Astrocyte (in vitro differentiated cells and primary cell): ENCODE results near the gene RIMS4. TPM values are rescaled to one million over a fixed set of nuclear protein-coding genes. Genes with fewer than 3 reads are reported as not detected.

Experiments used
- DNase-seq: peaks from one replicate; pipeline ENCODE4 v3.0.0-alpha.2; 2010; ENCODE audit warnings: low read depth
- FAIRE-seq: peaks from 2 replicates; lab custom pipeline; 2011; peaks lifted over from hg19 to GRCh38; lab: Jason Lieb, UNC
- H2AFZ ChIP-seq: 2 replicates; pipeline ENCODE4 v1.6.0; 2012; ENCODE audit warnings: low read depth, low read length, inconsistent platforms
- H3K27ac ChIP-seq: 2 replicates; pipeline ENCODE4 v1.5.1; 2011; ENCODE audit warnings: low read depth, low read length, inconsistent platforms
- H3K27me3 ChIP-seq: 2 replicates; pipeline ENCODE4 v1.6.0; 2011; ENCODE audit warnings: low read length, inconsistent platforms; ENCODE audit not compliant: insufficient read depth
- H3K36me3 ChIP-seq: 2 replicates; pipeline ENCODE4 v1.5.1; 2011; ENCODE audit warnings: low read length, inconsistent platforms; ENCODE audit not compliant: insufficient read depth
- H3K4me1 ChIP-seq: 2 replicates; pipeline ENCODE4 v1.5.1; 2011; ENCODE audit warnings: low read length, inconsistent platforms; ENCODE audit not compliant: insufficient read depth
- H3K4me2 ChIP-seq: 2 replicates; pipeline ENCODE4 v1.6.0; 2012; ENCODE audit warnings: low read length, inconsistent platforms
- H3K4me3 ChIP-seq: 2 replicates; pipeline ENCODE4 v1.5.1; 2011; ENCODE audit warnings: low read depth, mild to moderate bottlenecking, low read length, inconsistent platforms; ENCODE audit not compliant: insufficient read depth
- H3K79me2 ChIP-seq: 2 replicates; pipeline ENCODE4 v1.6.0; 2012; ENCODE audit warnings: mild to moderate bottlenecking, low read length, inconsistent platforms; ENCODE audit not compliant: insufficient read depth
- H3K9ac ChIP-seq: 2 replicates; pipeline ENCODE4 v1.6.0; 2012; ENCODE audit warnings: mild to moderate bottlenecking, low read length, inconsistent platforms
- H3K9me3 ChIP-seq: 2 replicates; pipeline ENCODE4 v1.5.1; 2012; ENCODE audit warnings: low read depth, mild to moderate bottlenecking, low read length, inconsistent platforms; ENCODE audit not compliant: insufficient read depth
- H4K20me1 ChIP-seq: 2 replicates; pipeline ENCODE4 v1.6.0; 2012; ENCODE audit warnings: low read length, inconsistent platforms; ENCODE audit not compliant: insufficient read depth
- H3K27ac Mint-ChIP-seq: one replicate; pipeline ENCODE4 v1.8.0; 2021; ENCODE audit warnings: mild to moderate bottlenecking, mixed read lengths; ENCODE audit not compliant: unreplicated experiment
- H3K27me3 Mint-ChIP-seq: one replicate; pipeline ENCODE4 v1.8.0; 2021; ENCODE audit warnings: low read depth, mixed read lengths; ENCODE audit not compliant: unreplicated experiment
- H3K36me3 Mint-ChIP-seq: one replicate; pipeline ENCODE4 v1.8.0; 2021; ENCODE audit warnings: low read depth, mixed read lengths; ENCODE audit not compliant: unreplicated experiment
- H3K4me1 Mint-ChIP-seq: one replicate; pipeline ENCODE4 v1.8.0; 2021; ENCODE audit warnings: low read depth, mixed read lengths; ENCODE audit not compliant: unreplicated experiment
- H3K4me3 Mint-ChIP-seq: one replicate; pipeline ENCODE4 v1.8.0; 2021; ENCODE audit warnings: mild to moderate bottlenecking, moderate library complexity, mixed read lengths; ENCODE audit not compliant: unreplicated experiment
- H3K9me3 Mint-ChIP-seq: one replicate; pipeline ENCODE4 v1.8.0; 2021; ENCODE audit warnings: mild to moderate bottlenecking, mixed read lengths; ENCODE audit not compliant: unreplicated experiment
- EZH2 ChIP-seq: IDR thresholded peaks from 2 replicates; pipeline ENCODE4 v1.6.1; 2012; ENCODE audit warnings: mild to moderate bottlenecking, low read length, inconsistent platforms; ENCODE audit not compliant: insufficient read depth
- total RNA-seq: library from RNA; stranded (reverse); gene quantifications from 2 replicates; pipeline ENCODE4 v1.2.1, GENCODE V29; 2021
- TF ChIP-seq, protein P1 (sequence below): IDR thresholded peaks from 2 replicates; pipeline ENCODE4 v1.5.1; 2011; ENCODE audit warnings: low read depth, mild to moderate bottlenecking, inconsistent platforms, low read length, moderate library complexity; ENCODE audit not compliant: insufficient read depth

The RIMS4 gene
- total RNA-seq, 1 donor from 2014 or later: 0.48 TPM

DNA sequence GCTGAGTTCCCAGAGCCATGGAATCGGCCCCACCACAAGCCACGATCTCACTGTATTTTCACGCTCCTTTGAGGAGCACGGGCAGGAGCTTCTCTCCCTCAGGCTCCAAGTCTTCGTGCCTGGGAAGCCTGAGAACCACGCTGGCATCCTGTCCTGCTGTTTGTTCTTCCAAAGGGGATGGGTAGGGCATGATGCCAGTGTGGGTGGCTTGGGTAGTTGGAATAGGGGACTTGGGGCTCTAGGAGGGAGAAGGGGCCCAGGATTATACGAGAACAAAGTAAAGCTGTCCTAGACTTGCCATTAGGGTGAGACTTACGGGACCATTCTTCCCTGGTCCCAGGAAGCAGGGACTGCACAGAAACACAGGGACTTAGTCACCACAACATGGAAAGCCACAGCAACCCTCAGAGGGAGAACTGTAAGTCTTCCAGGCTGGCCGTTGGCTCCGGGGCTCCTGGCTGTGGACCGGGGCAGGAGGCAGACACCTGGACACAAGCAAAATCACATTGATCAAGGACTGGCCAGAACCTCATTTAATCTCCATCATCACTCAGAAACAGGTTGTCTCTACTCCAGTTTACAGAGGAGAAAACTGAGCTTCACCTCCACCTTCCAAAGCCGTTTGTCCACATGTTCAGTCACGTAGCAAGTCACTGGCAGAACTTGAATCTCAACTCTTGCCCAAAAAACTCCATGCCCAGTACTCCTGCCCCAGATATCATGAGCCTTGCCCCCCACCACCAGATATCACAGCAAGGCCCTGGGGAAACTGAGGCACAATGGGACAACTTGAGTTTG, 93.8 kb downstream of the RIMS4 start:
- DNase-seq (no peak), FAIRE-seq (no peak)
- Histone ChIP-seq H3K27me3 (peaks cover 12% of the 10 kb centered on the region), H3K79me2 (no peaks in the 10 kb centered on the region), H3K4me1 (peaks cover 16% of the 10 kb centered on the region), H2AFZ (no peak overlapping the region), H4K20me1 (peaks cover 16% of the 10 kb centered on the region), H3K36me3 (no peaks in the 10 kb centered on the region), H3K4me3 (no peak overlapping the region), H3K9ac (no peak overlapping the region), H3K9me3 (no peaks in the 10 kb centered on the region), H3K27ac (no peak overlapping the region), H3K4me2 (no peak overlapping the region)
- H3K36me3 Mint-ChIP-seq: peaks cover under 1% of the 10 kb centered on the region
- no peak overlapping the region for H3K4me3 Mint-ChIP-seq
- TF ChIP-seq EZH2: no peak
- TF ChIP-seq, protein P1, sequence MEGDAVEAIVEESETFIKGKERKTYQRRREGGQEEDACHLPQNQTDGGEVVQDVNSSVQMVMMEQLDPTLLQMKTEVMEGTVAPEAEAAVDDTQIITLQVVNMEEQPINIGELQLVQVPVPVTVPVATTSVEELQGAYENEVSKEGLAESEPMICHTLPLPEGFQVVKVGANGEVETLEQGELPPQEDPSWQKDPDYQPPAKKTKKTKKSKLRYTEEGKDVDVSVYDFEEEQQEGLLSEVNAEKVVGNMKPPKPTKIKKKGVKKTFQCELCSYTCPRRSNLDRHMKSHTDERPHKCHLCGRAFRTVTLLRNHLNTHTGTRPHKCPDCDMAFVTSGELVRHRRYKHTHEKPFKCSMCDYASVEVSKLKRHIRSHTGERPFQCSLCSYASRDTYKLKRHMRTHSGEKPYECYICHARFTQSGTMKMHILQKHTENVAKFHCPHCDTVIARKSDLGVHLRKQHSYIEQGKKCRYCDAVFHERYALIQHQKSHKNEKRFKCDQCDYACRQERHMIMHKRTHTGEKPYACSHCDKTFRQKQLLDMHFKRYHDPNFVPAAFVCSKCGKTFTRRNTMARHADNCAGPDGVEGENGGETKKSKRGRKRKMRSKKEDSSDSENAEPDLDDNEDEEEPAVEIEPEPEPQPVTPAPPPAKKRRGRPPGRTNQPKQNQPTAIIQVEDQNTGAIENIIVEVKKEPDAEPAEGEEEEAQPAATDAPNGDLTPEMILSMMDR: no peak
- H3K27me3 Mint-ChIP-seq: peaks cover 28% of the 10 kb centered on the region
- H3K9me3 Mint-ChIP-seq: no peaks in the 10 kb centered on the region
- H3K27ac Mint-ChIP-seq: no peak overlapping the region
- H3K4me1 Mint-ChIP-seq: peaks cover 7% of the 10 kb centered on the region

DNA sequence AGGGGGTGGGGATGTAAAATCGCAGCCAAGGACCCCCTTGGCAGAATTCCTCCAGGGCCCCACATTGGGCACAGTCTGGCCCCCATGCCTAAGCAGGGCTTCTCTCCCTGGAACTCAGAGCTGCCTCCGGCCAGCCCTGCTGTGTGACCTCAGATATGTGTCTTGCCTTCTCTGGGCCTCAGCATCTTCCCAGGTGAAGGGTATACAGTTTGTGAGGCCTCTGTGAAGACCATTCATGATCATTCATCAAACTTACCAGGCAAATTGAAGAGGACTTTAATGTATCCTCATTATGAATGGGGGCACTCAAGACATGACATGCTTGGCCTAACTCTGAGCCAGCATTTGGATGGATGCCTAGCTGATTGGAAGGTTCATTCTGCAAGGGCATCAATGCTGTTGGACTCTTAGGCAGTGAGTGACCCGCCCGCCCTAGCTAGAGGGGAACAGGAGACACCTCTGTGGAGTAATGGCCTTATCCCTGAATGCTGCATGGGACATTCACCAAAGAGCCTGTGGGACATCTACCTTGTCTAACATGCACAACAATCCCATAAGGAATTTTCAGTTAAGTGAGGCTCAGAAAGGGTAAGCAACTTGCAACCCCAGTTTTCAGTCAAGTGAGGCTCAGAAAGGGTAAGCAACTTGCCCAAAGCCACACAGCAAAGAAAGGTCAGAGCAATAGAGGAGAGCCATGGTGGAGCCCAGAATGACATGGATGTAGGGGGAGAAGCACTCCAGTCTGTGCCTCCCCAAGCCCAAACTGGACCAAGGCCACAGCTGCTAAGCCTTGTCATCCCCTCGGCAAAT, 94.6 kb downstream of the RIMS4 start:
- TF ChIP-seq EZH2: no peak
- TF ChIP-seq, protein P1: no peak
- H3K27ac Mint-ChIP-seq: no peak overlapping the region
- Histone ChIP-seq H3K36me3 (no peaks in the 10 kb centered on the region), H3K9me3 (no peaks in the 10 kb centered on the region), H3K4me3 (no peak overlapping the region), H3K9ac (no peak overlapping the region), H3K27ac (no peak overlapping the region), H3K27me3 (peaks cover 12% of the 10 kb centered on the region), H4K20me1 (peaks cover 14% of the 10 kb centered on the region), H3K4me1 (peaks cover 13% of the 10 kb centered on the region), H3K79me2 (no peaks in the 10 kb centered on the region), H2AFZ (no peak overlapping the region), H3K4me2 (no peak overlapping the region)
- H3K4me3 Mint-ChIP-seq: no peak overlapping the region
- H3K4me1 Mint-ChIP-seq: peaks cover 3% of the 10 kb centered on the region
- peaks cover 3% of the 10 kb centered on the region for H3K36me3 Mint-ChIP-seq
- H3K9me3 Mint-ChIP-seq: no peaks in the 10 kb centered on the region
- FAIRE-seq: no peak
- DNase-seq: no peak
- peaks cover 31% of the 10 kb centered on the region for H3K27me3 Mint-ChIP-seq
